Ovary (tissue), 9 donors: ENCODE data around the gene CDH10. TPM values are rescaled to one million over a fixed set of nuclear protein-coding genes. Genes with fewer than 3 reads are reported as not detected.

ENCODE experiments used
- DNase-seq, 5 donors: peaks; one replicate each; pipeline ENCODE4 v3.0.0-alpha.2; 2019 to 2020
- H3K27ac ChIP-seq, 2 donors: fragments of 200-600 bp; one replicate each; pipeline versions ENCODE4 v1.5.1 to v1.8.0; 2019 to 2022
- H3K27me3 ChIP-seq: fragments of 200-600 bp; one replicate; pipeline ENCODE4 v1.8.0; 2022
- H3K36me3 ChIP-seq: fragments of 200-600 bp; sonication (generic); one replicate; pipeline ENCODE4 v1.5.1; 2019
- H3K4me1 ChIP-seq: one replicate; pipeline ENCODE4 v1.8.1; 2013; ENCODE audit warnings: mild to moderate bottlenecking, moderate library complexity; ENCODE audit not compliant: insufficient read depth
- H3K4me3 ChIP-seq: fragments of 200-600 bp; sonication (generic); one replicate; pipeline ENCODE4 v1.5.1; 2017
- H3K9me3 ChIP-seq, 2 donors: fragments of 200-600 bp in 1 of 2; sonication (generic) in 1 of 2; one replicate each; pipeline versions ENCODE4 v1.5.1 to v1.8.1; 2013 to 2019; ENCODE audit warnings: mild to moderate bottlenecking in 1 of 2, moderate library complexity in 1 of 2
- CTCF ChIP-seq, 3 donors: fragments of 450-650 bp in 2 of 3; fragments of 200-600 bp in 1 of 3; IDR thresholded peaks; one replicate each; pipeline versions ENCODE4 v1.5.1 to v1.8.0; 2016 to 2022; ENCODE audit warnings: antibody characterized with exemption in 3 of 3, mild to moderate bottlenecking in 1 of 3
- EP300 ChIP-seq: sonication (generic); formaldehyde crosslinking; IDR thresholded peaks from one replicate; pipeline ENCODE4 v1.6.1; 2017; ENCODE audit warnings: antibody characterized with exemption
- POLR2A ChIP-seq: fragments of 450-650 bp; IDR thresholded peaks from one replicate; pipeline ENCODE4 v1.6.1; 2017; ENCODE audit warnings: antibody characterized with exemption, mild to moderate bottlenecking, moderate library complexity
- WGBS, 3 donors: extraction: QIAGEN DNeasy Blood & Tissue Kit in 1 of 3; methylation state at CpG; one replicate each; pipeline versions ENCODE4 v1.1.5 to v1.1.7; 2013 to 2017; 5-methylcytosine and 5-hydroxymethylcytosine counted together
- intact Hi-C, 4 donors: fragments of 100-400 bp; cut with DNase I; formaldehyde crosslinking; loops; one replicate each; pipeline versions ENCODE4 v1.11.0 to v1.15.1; 2022 to 2023
- polyA plus RNA-seq, 2 donors: library from polyadenylated mRNA; stranded (reverse); fragments of 200-250 nt in 1 of 2; fragments of 350-450 nt in 1 of 2; fragmentation: Illumina TruSeq in 1 of 2; extraction: RNeasy Lipid Tissue Mini Kit (QIAGEN cat#74804) in 1 of 2; gene quantifications; one replicate each; pipeline ENCODE4 v1.2.3, GENCODE V29; 2013 to 2014
- total RNA-seq, 7 donors: library from RNA; depleted of rRNA in 2 of 7; stranded (reverse); fragments of >200 nt in 2 of 7; fragmentation: NEBNext Ultra II Directional in 3 of 7; extraction: Animal tissue kit (Norgen Biotek cat#: 25700) in 3 of 7; gene quantifications; one replicate each; pipeline versions ENCODE4 v1.1.0 to v1.2.4, GENCODE V29; 2016 to 2023
- donor health status: DM: no; HTN: no; CAD: no; lungs with moderate emphysema.
- donor health status: DM: no; HTN: no; CAD: no.
- donor health status: Bipolar disorder and iron deficiency.
- donor health status: DM: yes; HTN: yes; CAD: no.
- donor health status: DM: no; HTN: no; CAD: no.
- donor health status: DM: yes; HTN: yes; CAD: no.

The CDH10 gene
- total and polyA plus RNA-seq, 9 donors: 0.08 to 0.22 (median 0.12) TPM; not detected in 5

GRCh38 chr5:24615159-24615558 lies 29.6 kb downstream of the CDH10 start:
- Histone ChIP-seq H3K4me1 (no peaks in the 10 kb centered on the region), H3K27ac (no peak overlapping the region), H3K27me3 (no peaks in the 10 kb centered on the region), H3K4me3 (no peak overlapping the region), H3K9me3 (no peaks in the 10 kb centered on the region), H3K36me3 (no peaks in the 10 kb centered on the region)
- DNase-seq: no peak
- TF ChIP-seq POLR2A: no peak
- TF ChIP-seq CTCF (IDR thresholded peaks at IDR 0.05): no peak
- TF ChIP-seq EP300: no peak
- intact Hi-C loops: no loop called here
- WGBS, 3 donors: 49 to 60% (median 55%) methylated on average over 4 of the region's 4 CpGs

GRCh38 chr5:24609706-24610105 lies 35.1 kb downstream of the CDH10 start:
- no peak for DNase-seq
- H3K4me1 ChIP-seq: no peaks in the 10 kb centered on the region

GRCh38 chr5:24606971-24607370 lies 37.8 kb downstream of the CDH10 start:
- Histone ChIP-seq H3K36me3 (no peaks in the 10 kb centered on the region), H3K9me3 (no peaks in the 10 kb centered on the region), H3K4me1 (no peaks in the 10 kb centered on the region), H3K27me3 (no peaks in the 10 kb centered on the region), H3K4me3 (no peak overlapping the region), H3K27ac (no peak overlapping the region)
- intact Hi-C loops: no loop called here
- DNase-seq: no peak
- TF ChIP-seq EP300 (no peak), POLR2A (no peak), CTCF (IDR thresholded peaks at IDR 0.05) (no peak)
- 36 to 68% (median 49%) methylated on average over 3 of the region's 3 CpGs for WGBS, 3 donors

More at GRCh38 chr5:24609706-24610105, 35.1 kb downstream of the CDH10 start:
- intact Hi-C loops: no loop called here
- Histone ChIP-seq H3K4me3 (no peak overlapping the region), H3K36me3 (no peaks in the 10 kb centered on the region), H3K27me3 (no peaks in the 10 kb centered on the region), H3K9me3 (no peaks in the 10 kb centered on the region), H3K27ac (no peak overlapping the region)
- 92 to 93% (median 92%) methylated on average over 14 of the region's 14 CpGs for WGBS, 3 donors
- TF ChIP-seq POLR2A (no peak), EP300 (no peak), CTCF (IDR thresholded peaks at IDR 0.05) (no peak)

GRCh38 chr5:24602188-24602587 lies 42.6 kb downstream of the CDH10 start:
- WGBS, 3 donors: 61 to 88% (median 71%) methylated on average over 2 of the region's 2 CpGs

More at GRCh38 chr5:24602188-24602587, 42.6 kb downstream of the CDH10 start:
- no peaks in the 10 kb centered on the region for H3K36me3 ChIP-seq
- no peaks in the 10 kb centered on the region for H3K9me3 ChIP-seq
- no peak for TF ChIP-seq EP300
- TF ChIP-seq POLR2A: no peak
- TF ChIP-seq CTCF (IDR thresholded peaks at IDR 0.05): no peak
- intact Hi-C loops: no loop called here
- no peaks in the 10 kb centered on the region for H3K27me3 ChIP-seq
- H3K27ac ChIP-seq: no peak overlapping the region
- H3K4me3 ChIP-seq: no peak overlapping the region
- H3K4me1 ChIP-seq: no peaks in the 10 kb centered on the region
- DNase-seq: no peak
